Measurements from ENCODE around the gene NR1D2.

NR1D2 gene

GRCh38 chr3:23932571-23932970 is 12.5 kb upstream of the NR1D2 start:
- no peak for DNase-seq

- no peak for DNase-seq
Measured at GRCh38 chr3:23934253-23934652, 10.8 kb upstream of the NR1D2 start.

GRCh38 chr3:23937296-23937695 is 7.8 kb upstream of the NR1D2 start:
- no peak for DNase-seq

- no peak for DNase-seq
Measured at GRCh38 chr3:23938688-23939087, 6.4 kb upstream of the NR1D2 start.

- no peak for DNase-seq
Measured at GRCh38 chr3:23940775-23941174, 4.3 kb upstream of the NR1D2 start.

- no peak for DNase-seq
Measured at GRCh38 chr3:23941440-23941839, 3.6 kb upstream of the NR1D2 start.

GRCh38 chr3:23942546-23942945 is 2.5 kb upstream of the NR1D2 start:
- DNase-seq: no peak

GRCh38 chr3:23944007-23944783 is 891 bp upstream of the NR1D2 start:
- DNase-seq: no peak

- no peak for DNase-seq
Measured at GRCh38 chr3:23945663-23945912, 502 bp downstream of the NR1D2 start.

- DNase-seq: peak; percentile 85
Measured at GRCh38 chr3:23945913-23946687, 1.0 kb downstream of the NR1D2 start.

- no peak for DNase-seq
Measured at GRCh38 chr3:23948761-23949160, 3.7 kb downstream of the NR1D2 start.

GRCh38 chr3:23949784-23950183 is 4.7 kb downstream of the NR1D2 start:
- DNase-seq: no peak

- no peak for DNase-seq
Measured at GRCh38 chr3:23950293-23950692, 5.2 kb downstream of the NR1D2 start.

- DNase-seq: no peak
Measured at GRCh38 chr3:23952646-23953045, 7.6 kb downstream of the NR1D2 start.

- no peak for DNase-seq
Measured at GRCh38 chr3:23953523-23953922, 8.4 kb downstream of the NR1D2 start.

- DNase-seq: no peak
Measured at GRCh38 chr3:23954144-23954543, 9.1 kb downstream of the NR1D2 start.

GRCh38 chr3:23956701-23957100 is 11.6 kb downstream of the NR1D2 start:
- DNase-seq: no peak

GRCh38 chr3:23959135-23959900 is 14.2 kb downstream of the NR1D2 start:
- DNase-seq: no peak

- DNase-seq: no peak
Measured at GRCh38 chr3:23960649-23961048, 15.6 kb downstream of the NR1D2 start.

- no peak for DNase-seq
Measured at GRCh38 chr3:23961066-23961465, 16.0 kb downstream of the NR1D2 start.

GRCh38 chr3:23961913-23962312 is 16.8 kb downstream of the NR1D2 start:
- no peak for DNase-seq

- no peak for DNase-seq
Measured at GRCh38 chr3:23964537-23965235, 19.6 kb downstream of the NR1D2 start.

GRCh38 chr3:23966328-23966727 is 21.2 kb downstream of the NR1D2 start:
- no peak for DNase-seq
